Smooth muscle cell (in vitro differentiated cells): ENCODE results near the gene ATP1A4. TPM values are rescaled to one million over a fixed set of nuclear protein-coding genes. Genes with fewer than 3 reads are reported as not detected.

Experiments used
- DNase-seq: peaks from one replicate; lab custom pipeline; 2025; ENCODE audit not compliant: unreplicated experiment; lab: John Stamatoyannopoulos, UW
- H2AFZ ChIP-seq: fragments of 200-600 bp; sonication (generic); 2 replicates; pipeline ENCODE4 v1.6.0; 2016; ENCODE audit warnings: antibody characterized with exemption, low read depth, mild to moderate bottlenecking
- H3F3A ChIP-seq: fragments of 200-600 bp; sonication (generic); 2 replicates; pipeline ENCODE4 v1.6.0; 2017; ENCODE audit warnings: antibody characterized with exemption, low read depth
- H3K27ac ChIP-seq: fragments of 200-600 bp; sonication (generic); 2 replicates; pipeline ENCODE4 v1.5.1; 2016; ENCODE audit warnings: low read depth, mild to moderate bottlenecking
- H3K27me3 ChIP-seq: fragments of 200-600 bp; sonication (generic); 2 replicates; pipeline ENCODE4 v1.6.1; 2016; ENCODE audit warnings: low read depth, mild to moderate bottlenecking
- H3K36me3 ChIP-seq: fragments of 200-600 bp; sonication (generic); 2 replicates; pipeline ENCODE4 v1.5.1; 2016; ENCODE audit warnings: low read depth
- H3K4me1 ChIP-seq: fragments of 200-600 bp; sonication (generic); 2 replicates; pipeline ENCODE4 v1.5.1; 2016; ENCODE audit warnings: low read depth
- H3K4me2 ChIP-seq: fragments of 200-600 bp; sonication (generic); 2 replicates; pipeline ENCODE4 v1.6.0; 2016; ENCODE audit warnings: mild to moderate bottlenecking
- H3K4me3 ChIP-seq: fragments of 200-600 bp; sonication (generic); 2 replicates; pipeline ENCODE4 v1.5.1; 2016; ENCODE audit warnings: mild to moderate bottlenecking
- H3K79me2 ChIP-seq: fragments of 200-600 bp; sonication (generic); 2 replicates; pipeline ENCODE4 v1.6.0; 2016; ENCODE audit warnings: low read depth, mild to moderate bottlenecking
- H3K9ac ChIP-seq: fragments of 200-600 bp; sonication (generic); 2 replicates; pipeline ENCODE4 v1.6.0; 2016; ENCODE audit warnings: low read depth
- H3K9me3 ChIP-seq: fragments of 200-600 bp; sonication (generic); replicated peaks from 2 replicates; pipeline ENCODE4 v1.5.1; 2016; ENCODE audit warnings: low read depth
- H4K20me1 ChIP-seq: fragments of 200-600 bp; sonication (generic); 2 replicates; pipeline ENCODE4 v1.6.0; 2016; ENCODE audit warnings: low read depth
- WGBS: methylation state at CpG from one replicate; pipeline ENCODE4 v1.1.7; 2016; ENCODE audit warnings: low lambda C conversion rate; 5-methylcytosine and 5-hydroxymethylcytosine counted together
- polyA plus RNA-seq: library from polyadenylated mRNA; unstranded; fragments of >200 nt; fragmentation: Nextera tagmentation; extraction: Ambion mirVana; gene quantifications from 2 replicates; pipeline ENCODE4 v1.2.1, GENCODE V29; 2016
- total RNA-seq: library from RNA; depleted of rRNA; stranded (reverse); fragments of >200 nt; gene quantifications from 2 replicates; pipeline ENCODE4 v1.2.3, GENCODE V29; 2014
- TF ChIP-seq, protein P1 (sequence below): fragments of 200-600 bp; sonication (generic); IDR thresholded peaks from 2 replicates; pipeline ENCODE4 v1.5.1; 2017; ENCODE audit warnings: borderline replicate concordance, mild to moderate bottlenecking, antibody characterized with exemption; ENCODE audit not compliant: insufficient read depth, poor library complexity, severe bottlenecking

The ATP1A4 gene
- total and polyA plus RNA-seq, 2 experiments from 2014 or later = not detected

DNA sequence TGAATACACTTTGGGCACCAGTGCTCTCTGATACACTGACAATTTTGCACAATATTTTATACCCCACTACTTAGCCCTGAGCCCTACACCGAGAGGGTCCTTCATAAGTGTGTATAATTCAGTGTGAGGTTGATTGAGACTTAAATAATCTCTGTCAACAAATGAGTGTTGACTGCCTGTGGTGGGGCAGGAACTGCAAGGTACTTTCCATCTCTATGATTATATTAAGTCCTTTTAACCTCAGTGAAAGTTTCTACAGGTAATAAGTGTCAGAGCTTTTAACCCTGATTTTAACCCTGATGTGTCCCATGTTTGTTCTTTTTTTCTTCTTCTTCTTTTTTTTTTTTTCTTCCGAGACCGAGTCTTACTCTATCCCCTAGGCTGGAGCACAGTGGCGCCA lies 44.7 kb downstream of the ATP1A4 start:
- no peaks in the 10 kb centered on the region for H3F3A ChIP-seq
- no peaks in the 10 kb centered on the region for H3K36me3 ChIP-seq
- no peak overlapping the region for H3K27ac ChIP-seq
- no peak overlapping the region for H3K4me3 ChIP-seq
- peaks cover 8% of the 10 kb centered on the region for H3K27me3 ChIP-seq
- 84% methylated on average over 4 of the region's 4 CpGs for WGBS
- TF ChIP-seq, protein P1, sequence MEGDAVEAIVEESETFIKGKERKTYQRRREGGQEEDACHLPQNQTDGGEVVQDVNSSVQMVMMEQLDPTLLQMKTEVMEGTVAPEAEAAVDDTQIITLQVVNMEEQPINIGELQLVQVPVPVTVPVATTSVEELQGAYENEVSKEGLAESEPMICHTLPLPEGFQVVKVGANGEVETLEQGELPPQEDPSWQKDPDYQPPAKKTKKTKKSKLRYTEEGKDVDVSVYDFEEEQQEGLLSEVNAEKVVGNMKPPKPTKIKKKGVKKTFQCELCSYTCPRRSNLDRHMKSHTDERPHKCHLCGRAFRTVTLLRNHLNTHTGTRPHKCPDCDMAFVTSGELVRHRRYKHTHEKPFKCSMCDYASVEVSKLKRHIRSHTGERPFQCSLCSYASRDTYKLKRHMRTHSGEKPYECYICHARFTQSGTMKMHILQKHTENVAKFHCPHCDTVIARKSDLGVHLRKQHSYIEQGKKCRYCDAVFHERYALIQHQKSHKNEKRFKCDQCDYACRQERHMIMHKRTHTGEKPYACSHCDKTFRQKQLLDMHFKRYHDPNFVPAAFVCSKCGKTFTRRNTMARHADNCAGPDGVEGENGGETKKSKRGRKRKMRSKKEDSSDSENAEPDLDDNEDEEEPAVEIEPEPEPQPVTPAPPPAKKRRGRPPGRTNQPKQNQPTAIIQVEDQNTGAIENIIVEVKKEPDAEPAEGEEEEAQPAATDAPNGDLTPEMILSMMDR = no peak
- no peak overlapping the region for H3K4me2 ChIP-seq
- no peak for DNase-seq
- no peak overlapping the region for H2AFZ ChIP-seq
- no peaks in the 10 kb centered on the region for H3K9me3 ChIP-seq
- no peak overlapping the region for H3K9ac ChIP-seq
- H4K20me1 ChIP-seq = no peaks in the 10 kb centered on the region
- H3K4me1 ChIP-seq = peaks cover 10% of the 10 kb centered on the region
- no peaks in the 10 kb centered on the region for H3K79me2 ChIP-seq

DNA sequence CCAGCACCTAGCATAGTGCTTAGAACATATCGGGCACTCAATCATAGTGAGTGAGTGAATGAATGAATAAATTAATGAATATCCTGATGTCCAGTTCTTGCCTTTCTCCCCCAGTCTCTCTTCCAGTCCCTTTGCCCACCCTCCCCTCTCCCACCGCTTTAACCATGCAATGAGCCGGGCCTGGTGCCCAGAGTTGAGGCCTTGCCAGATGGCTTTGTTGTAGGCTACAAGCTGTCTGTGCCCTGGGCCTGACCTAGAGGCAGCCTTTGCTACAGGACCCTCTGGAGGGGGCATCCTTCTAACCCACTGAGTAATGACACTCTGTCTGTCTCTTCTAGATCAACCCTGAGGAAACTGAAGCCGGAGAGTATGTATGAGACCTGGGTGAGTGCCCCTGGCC lies 45.8 kb downstream of the ATP1A4 start:
- 96% methylated on average over 4 of the region's 4 CpGs for WGBS
- Histone ChIP-seq H3F3A (no peaks in the 10 kb centered on the region), H3K27me3 (peaks cover 8% of the 10 kb centered on the region), H3K27ac (no peak overlapping the region), H3K9me3 (no peaks in the 10 kb centered on the region), H3K4me2 (no peak overlapping the region), H3K36me3 (no peaks in the 10 kb centered on the region), H3K4me3 (no peak overlapping the region), H2AFZ (no peak overlapping the region), H3K4me1 (peaks cover 10% of the 10 kb centered on the region), H3K79me2 (no peaks in the 10 kb centered on the region), H4K20me1 (no peaks in the 10 kb centered on the region), H3K9ac (no peak overlapping the region)
- TF ChIP-seq, protein P1 = no peak
- DNase-seq = no peak

DNA sequence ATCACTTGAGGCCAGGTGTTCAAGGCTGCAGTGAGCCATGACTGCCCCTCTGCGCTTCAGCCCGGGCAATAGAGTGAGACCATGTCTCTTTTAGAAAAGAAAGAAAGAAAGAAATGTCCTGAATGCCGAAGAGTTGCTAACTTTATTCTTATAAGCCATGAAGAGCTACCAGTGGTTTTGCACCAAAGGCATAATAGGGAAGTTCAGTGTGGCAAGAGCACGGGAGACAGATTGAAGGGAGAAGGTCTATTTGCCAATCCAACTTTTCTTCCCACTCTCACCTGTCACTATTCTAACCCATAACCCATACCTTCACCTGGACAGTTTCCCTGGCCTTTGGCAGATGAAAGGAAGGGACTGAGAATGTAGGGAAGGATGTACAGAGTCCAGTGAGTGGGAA lies 49.4 kb downstream of the ATP1A4 start:
- TF ChIP-seq, protein P1 = no peak
- Histone ChIP-seq H4K20me1 (no peaks in the 10 kb centered on the region), H3K9me3 (no peaks in the 10 kb centered on the region), H3K4me3 (no peak overlapping the region), H3K27me3 (peaks cover under 1% of the 10 kb centered on the region), H3K27ac (no peak overlapping the region), H3K9ac (no peak overlapping the region), H3K79me2 (no peaks in the 10 kb centered on the region), H2AFZ (no peak overlapping the region), H3F3A (no peaks in the 10 kb centered on the region), H3K36me3 (no peaks in the 10 kb centered on the region), H3K4me2 (no peak overlapping the region), H3K4me1 (peaks cover 6% of the 10 kb centered on the region)
- no peak for DNase-seq
- WGBS = 97% methylated on average over 4 of the region's 4 CpGs

- peak overlapping the region; percentile 47 for H3K27ac ChIP-seq
- peaks cover 19% of the 10 kb centered on the region for H3F3A ChIP-seq
- WGBS = 37% methylated on average over 7 of the region's 7 CpGs
- no peaks in the 10 kb centered on the region for H3K27me3 ChIP-seq
- peak overlapping the region; percentile 93 for H3K4me3 ChIP-seq
- TF ChIP-seq, protein P1 = no peak
- H3K4me1 ChIP-seq = peaks cover 42% of the 10 kb centered on the region
- peak overlapping the region; percentile 88 for H3K4me2 ChIP-seq
- no peak for DNase-seq
- H2AFZ ChIP-seq = peak overlapping the region; percentile 43
- H3K36me3 ChIP-seq = no peaks in the 10 kb centered on the region
- peaks cover 26% of the 10 kb centered on the region for H3K79me2 ChIP-seq
- H3K9ac ChIP-seq = peak overlapping the region; percentile 51
- H3K9me3 ChIP-seq = no peaks in the 10 kb centered on the region
- H4K20me1 ChIP-seq = peaks cover 32% of the 10 kb centered on the region
These were observed 53.3 kb downstream of the ATP1A4 start for GRCh38 chr1:160204526-160205241.
